ENCODE data around the gene CDC42BPA.

DNA sequence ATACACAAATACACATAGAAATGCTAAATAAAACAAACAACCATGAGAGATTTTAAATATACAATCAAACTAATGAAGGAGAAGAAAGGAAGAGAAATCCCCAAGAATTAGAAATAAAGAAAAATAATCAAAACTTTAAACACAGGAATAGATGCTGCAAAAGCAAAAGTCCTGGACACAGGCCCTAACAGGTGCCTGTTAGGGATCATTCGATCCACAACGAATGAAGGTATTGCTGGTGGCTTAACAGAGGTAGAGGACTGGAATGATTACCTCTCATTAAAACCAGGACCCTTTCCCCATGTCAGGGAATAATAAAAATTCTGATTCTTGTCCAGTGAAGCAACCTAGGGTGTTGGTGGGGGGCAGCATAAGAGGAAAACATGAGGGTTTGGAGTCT lies 56.8 kb downstream of the CDC42BPA start:
- TF ChIP-seq, protein P1, sequence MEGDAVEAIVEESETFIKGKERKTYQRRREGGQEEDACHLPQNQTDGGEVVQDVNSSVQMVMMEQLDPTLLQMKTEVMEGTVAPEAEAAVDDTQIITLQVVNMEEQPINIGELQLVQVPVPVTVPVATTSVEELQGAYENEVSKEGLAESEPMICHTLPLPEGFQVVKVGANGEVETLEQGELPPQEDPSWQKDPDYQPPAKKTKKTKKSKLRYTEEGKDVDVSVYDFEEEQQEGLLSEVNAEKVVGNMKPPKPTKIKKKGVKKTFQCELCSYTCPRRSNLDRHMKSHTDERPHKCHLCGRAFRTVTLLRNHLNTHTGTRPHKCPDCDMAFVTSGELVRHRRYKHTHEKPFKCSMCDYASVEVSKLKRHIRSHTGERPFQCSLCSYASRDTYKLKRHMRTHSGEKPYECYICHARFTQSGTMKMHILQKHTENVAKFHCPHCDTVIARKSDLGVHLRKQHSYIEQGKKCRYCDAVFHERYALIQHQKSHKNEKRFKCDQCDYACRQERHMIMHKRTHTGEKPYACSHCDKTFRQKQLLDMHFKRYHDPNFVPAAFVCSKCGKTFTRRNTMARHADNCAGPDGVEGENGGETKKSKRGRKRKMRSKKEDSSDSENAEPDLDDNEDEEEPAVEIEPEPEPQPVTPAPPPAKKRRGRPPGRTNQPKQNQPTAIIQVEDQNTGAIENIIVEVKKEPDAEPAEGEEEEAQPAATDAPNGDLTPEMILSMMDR (conservative IDR thresholded peaks at IDR 0.05; ENCODE audit: low read depth, low read length): no peak
- TF ChIP-seq EZH2phosphoT487 (IDR thresholded peaks at IDR 0.05; ENCODE audit: borderline replicate concordance, low read length): no peak
- TF ChIP-seq EZH2 (IDR thresholded peaks at IDR 0.05; ENCODE audit: low read length, unreplicated experiment): no peak
